Choroid plexus epithelial cell (primary cell): Measurements from ENCODE around the gene TGFB1.

Experiments
- DNase-seq: peaks from one replicate; pipeline ENCODE4 v3.0.0-alpha.2; 2010; ENCODE audit warnings: low read depth
- H3K4me3 ChIP-seq: 2 replicates; pipeline ENCODE4 v1.5.1; 2011; ENCODE audit warnings: low read depth, mild to moderate bottlenecking, control low read depth, low read length, moderate library complexity
- TF ChIP-seq, protein P1 (sequence below): conservative IDR thresholded peaks from 2 replicates; pipeline ENCODE4 v1.5.1; 2011; ENCODE audit warnings: low read depth, mild to moderate bottlenecking, control low read depth, inconsistent platforms, low read length, moderate library complexity

The TGFB1 gene

DNA sequence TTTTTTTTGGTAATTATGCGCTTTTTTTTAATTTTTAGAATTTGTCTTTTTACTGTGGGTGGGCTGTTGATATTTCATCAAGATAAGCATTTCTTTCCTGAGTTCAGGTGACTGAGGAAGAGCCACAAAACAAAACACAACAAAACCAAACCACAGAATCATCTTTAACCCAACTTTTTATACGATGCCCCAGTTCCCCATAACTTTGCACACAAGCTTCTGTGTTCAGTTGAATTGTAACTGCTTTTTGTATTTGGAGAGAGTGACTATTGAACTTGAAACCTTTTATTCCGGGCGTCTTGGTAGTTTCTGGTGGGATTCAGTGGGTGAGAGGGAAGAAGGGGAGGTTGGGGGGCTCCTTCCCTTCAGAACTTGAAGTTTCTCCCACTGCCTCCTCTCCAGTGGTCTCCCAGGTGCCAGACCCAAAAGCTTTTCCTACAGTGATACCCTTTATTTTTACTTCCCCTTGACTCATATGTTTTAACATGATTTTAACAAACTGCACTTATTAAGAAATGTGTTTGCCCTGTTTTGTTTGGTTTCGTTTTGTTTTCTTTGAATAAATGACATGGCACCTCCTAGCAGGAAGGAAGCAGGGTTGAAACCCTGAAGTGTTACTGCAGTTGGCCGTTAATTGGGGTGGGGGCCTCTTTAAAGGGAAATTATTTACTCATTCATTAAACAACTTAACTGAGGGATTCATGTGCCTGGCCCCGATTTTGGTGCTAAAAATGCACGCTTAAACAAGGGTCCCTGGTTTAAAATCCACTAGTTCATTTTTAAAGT, 46.4 kb downstream of the TGFB1 start:
- TF ChIP-seq, protein P1, sequence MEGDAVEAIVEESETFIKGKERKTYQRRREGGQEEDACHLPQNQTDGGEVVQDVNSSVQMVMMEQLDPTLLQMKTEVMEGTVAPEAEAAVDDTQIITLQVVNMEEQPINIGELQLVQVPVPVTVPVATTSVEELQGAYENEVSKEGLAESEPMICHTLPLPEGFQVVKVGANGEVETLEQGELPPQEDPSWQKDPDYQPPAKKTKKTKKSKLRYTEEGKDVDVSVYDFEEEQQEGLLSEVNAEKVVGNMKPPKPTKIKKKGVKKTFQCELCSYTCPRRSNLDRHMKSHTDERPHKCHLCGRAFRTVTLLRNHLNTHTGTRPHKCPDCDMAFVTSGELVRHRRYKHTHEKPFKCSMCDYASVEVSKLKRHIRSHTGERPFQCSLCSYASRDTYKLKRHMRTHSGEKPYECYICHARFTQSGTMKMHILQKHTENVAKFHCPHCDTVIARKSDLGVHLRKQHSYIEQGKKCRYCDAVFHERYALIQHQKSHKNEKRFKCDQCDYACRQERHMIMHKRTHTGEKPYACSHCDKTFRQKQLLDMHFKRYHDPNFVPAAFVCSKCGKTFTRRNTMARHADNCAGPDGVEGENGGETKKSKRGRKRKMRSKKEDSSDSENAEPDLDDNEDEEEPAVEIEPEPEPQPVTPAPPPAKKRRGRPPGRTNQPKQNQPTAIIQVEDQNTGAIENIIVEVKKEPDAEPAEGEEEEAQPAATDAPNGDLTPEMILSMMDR, result no peak
- no peak overlapping the region for H3K4me3 ChIP-seq
- DNase-seq, result no peak

DNA sequence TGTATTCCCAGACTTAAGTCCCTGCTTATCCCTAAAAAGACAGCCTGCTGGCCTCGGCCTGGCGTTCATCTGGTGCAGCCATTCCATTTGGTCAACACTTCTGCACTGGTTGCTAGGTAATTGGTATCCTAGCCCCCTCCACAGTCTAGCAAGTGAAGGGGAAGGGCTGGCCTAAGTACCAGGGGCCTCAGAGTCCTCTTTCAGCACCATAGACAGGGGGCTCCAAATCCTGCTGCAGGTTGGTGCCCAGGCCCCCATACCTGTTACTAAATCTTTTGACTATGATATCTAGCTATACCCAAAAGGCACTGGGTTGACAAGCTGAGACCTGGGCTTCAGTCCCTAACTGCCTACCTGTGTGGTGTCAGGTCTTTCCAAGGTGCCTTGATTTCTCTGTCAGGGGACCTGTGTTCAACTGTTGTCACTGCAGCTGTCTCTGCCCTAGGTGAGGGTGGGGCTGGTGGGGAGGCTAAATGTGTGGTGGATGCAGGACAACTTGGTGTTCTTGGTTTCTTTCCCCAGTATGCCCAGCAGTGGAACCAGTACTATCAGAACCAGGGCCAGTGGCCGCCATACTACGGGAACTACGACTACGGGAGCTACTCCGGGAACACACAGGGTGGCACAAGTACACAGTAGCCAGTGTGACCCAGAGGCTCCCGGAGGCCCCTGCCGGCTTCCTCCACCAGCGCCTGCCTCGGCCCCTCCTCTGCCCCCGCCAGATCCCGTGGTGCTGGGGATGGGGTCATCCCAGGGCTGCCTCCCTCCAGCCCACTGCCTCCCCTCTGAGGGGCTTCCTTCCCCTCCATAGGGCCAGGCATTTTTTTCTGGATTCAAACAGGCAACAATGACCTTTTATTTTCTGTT, 47.6 kb downstream of the TGFB1 start:
- no peak overlapping the region for H3K4me3 ChIP-seq
- TF ChIP-seq, protein P1, result no peak
- no peak for DNase-seq

- no peak for DNase-seq
- TF ChIP-seq, protein P1, result no peak
- H3K4me3 ChIP-seq, result no peak overlapping the region
Observed at GRCh38 chr19:41304706-41305483, 48.8 kb downstream of the TGFB1 start.

GRCh38 chr19:41303954-41304353, 49.8 kb downstream of the TGFB1 start:
- no peak overlapping the region for H3K4me3 ChIP-seq

GRCh38 chr19:41302624-41303351, 50.9 kb downstream of the TGFB1 start:
- TF ChIP-seq, protein P1, result no peak
- no peak overlapping the region for H3K4me3 ChIP-seq
- DNase-seq, result no peak

More at GRCh38 chr19:41303954-41304353, 49.8 kb downstream of the TGFB1 start:
- DNase-seq, result no peak
- TF ChIP-seq, protein P1, result no peak

GRCh38 chr19:41300555-41300954, 53.2 kb downstream of the TGFB1 start:
- no peak for DNase-seq

More at GRCh38 chr19:41300555-41300954, 53.2 kb downstream of the TGFB1 start:
- TF ChIP-seq, protein P1, result no peak
- no peak overlapping the region for H3K4me3 ChIP-seq
